PC-3 (cell line): Measurements from ENCODE around the gene PBRM1.

Experiments
- EZH2phosphoT487 ChIP-seq: fragments of 300-600 bp; sonication (generic); IDR thresholded peaks from 2 replicates; pipeline ENCODE4 v1.6.1; 2018; ENCODE audit warnings: mild to moderate bottlenecking, antibody characterized with exemption, low read length, borderline replicate concordance
- TF ChIP-seq, protein P1 (sequence below): fragments of 300-600 bp; sonication (generic); conservative IDR thresholded peaks from 2 replicates; pipeline ENCODE4 v1.5.1; 2017; ENCODE audit warnings: antibody characterized with exemption, low read depth, mild to moderate bottlenecking, low read length

DNA sequence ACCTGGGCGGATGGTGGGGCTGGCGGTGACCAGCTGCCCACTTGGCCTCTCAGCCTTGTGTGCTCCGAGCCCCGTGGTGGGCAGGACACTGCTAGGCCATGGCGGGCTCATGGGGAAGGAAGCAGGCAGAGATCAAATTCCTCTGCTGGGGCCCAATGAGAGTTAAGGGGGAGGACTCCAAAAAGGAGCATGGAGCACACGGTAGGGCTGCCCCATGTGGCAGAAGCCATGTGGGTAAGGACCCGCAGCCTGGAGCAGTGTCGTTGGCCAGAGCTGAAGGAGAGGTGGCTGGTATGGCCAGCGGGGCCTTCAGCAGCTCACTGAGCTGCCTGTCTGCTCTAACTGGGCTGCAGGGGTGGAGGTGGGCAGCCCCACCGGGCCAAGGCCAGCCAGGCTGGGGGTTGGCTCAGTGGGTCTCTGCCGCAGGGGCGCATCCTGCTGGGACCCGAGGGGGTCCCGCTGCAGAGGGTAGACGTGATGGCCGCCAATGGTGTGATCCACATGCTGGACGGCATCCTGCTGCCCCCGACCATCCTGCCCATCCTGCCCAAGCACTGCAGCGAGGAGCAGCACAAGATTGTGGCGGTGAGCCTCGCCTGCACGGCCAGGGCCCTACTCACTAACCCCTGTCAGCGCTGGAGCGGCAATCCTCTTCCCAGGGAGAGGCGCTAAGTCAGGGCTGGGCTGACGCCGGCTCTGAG lies 179.3 kb downstream of the PBRM1 start:
- TF ChIP-seq, protein P1, sequence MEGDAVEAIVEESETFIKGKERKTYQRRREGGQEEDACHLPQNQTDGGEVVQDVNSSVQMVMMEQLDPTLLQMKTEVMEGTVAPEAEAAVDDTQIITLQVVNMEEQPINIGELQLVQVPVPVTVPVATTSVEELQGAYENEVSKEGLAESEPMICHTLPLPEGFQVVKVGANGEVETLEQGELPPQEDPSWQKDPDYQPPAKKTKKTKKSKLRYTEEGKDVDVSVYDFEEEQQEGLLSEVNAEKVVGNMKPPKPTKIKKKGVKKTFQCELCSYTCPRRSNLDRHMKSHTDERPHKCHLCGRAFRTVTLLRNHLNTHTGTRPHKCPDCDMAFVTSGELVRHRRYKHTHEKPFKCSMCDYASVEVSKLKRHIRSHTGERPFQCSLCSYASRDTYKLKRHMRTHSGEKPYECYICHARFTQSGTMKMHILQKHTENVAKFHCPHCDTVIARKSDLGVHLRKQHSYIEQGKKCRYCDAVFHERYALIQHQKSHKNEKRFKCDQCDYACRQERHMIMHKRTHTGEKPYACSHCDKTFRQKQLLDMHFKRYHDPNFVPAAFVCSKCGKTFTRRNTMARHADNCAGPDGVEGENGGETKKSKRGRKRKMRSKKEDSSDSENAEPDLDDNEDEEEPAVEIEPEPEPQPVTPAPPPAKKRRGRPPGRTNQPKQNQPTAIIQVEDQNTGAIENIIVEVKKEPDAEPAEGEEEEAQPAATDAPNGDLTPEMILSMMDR: no peak
- no peak for TF ChIP-seq EZH2phosphoT487
